Neural cell (in vitro differentiated cells): ENCODE data around the gene TCIRG1. TPM values are rescaled to one million over a fixed set of nuclear protein-coding genes. Genes with fewer than 3 reads are reported as not detected.

Source experiments
- H2AFZ ChIP-seq: fragments of 200-600, 300-800 bp; sonication (generic), shearing (Covaris generic); 2 replicates; pipeline ENCODE4 v1.6.0; 2014; ENCODE audit warnings: low read depth, mild to moderate bottlenecking, antibody characterized with exemption, low read length, moderate library complexity
- H3F3A ChIP-seq: fragments of 200-600 bp; shearing (Covaris generic); 2 replicates; pipeline ENCODE4 v1.6.1; 2016; ENCODE audit warnings: mild to moderate bottlenecking, moderate library complexity, mixed read lengths, antibody characterized with exemption, low read length; ENCODE audit not compliant: insufficient read depth, poor library complexity, severe bottlenecking
- H3K27ac ChIP-seq: fragments of 200-600, 300-800 bp; sonication (generic), shearing (Covaris generic); 2 replicates; pipeline ENCODE4 v1.5.1; 2014; ENCODE audit warnings: mild to moderate bottlenecking, low read length, moderate library complexity
- H3K27me3 ChIP-seq: fragments of 300-800, 200-600 bp; sonication (generic), shearing (Covaris generic); 2 replicates; pipeline ENCODE4 v1.6.0; 2014; ENCODE audit warnings: mild to moderate bottlenecking, low read depth, low read length, moderate library complexity; ENCODE audit not compliant: insufficient read depth
- H3K36me3 ChIP-seq: fragments of 300-800, 200-600 bp; sonication (generic), shearing (Covaris generic); 2 replicates; pipeline ENCODE4 v1.5.1; 2014; ENCODE audit warnings: mild to moderate bottlenecking, antibody characterized with exemption, low read length, moderate library complexity; ENCODE audit not compliant: insufficient read depth
- H3K4me2 ChIP-seq: fragments of 300-800, 200-600 bp; sonication (generic), shearing (Covaris generic); 2 replicates; pipeline ENCODE4 v1.6.0; 2014; ENCODE audit warnings: mild to moderate bottlenecking, low read length
- H3K4me3 ChIP-seq: fragments of 300-800, 200-600 bp; sonication (generic), shearing (Covaris generic); 2 replicates; pipeline ENCODE4 v1.5.1; 2014; ENCODE audit warnings: mild to moderate bottlenecking, low read length, moderate library complexity
- H3K79me2 ChIP-seq: fragments of 200-600 bp; shearing (Covaris generic); replicated peaks from 2 replicates; pipeline ENCODE4 v1.6.0; 2014; ENCODE audit warnings: mild to moderate bottlenecking, low read length, moderate library complexity; ENCODE audit not compliant: insufficient read depth
- H3K9ac ChIP-seq: fragments of 300-800, 200-600 bp; sonication (generic), shearing (Covaris generic); 2 replicates; pipeline ENCODE4 v1.6.1; 2016; ENCODE audit warnings: mild to moderate bottlenecking, low read length, mixed read lengths
- H3K9me2 ChIP-seq: fragments of 200-600 bp; shearing (Covaris generic); 2 replicates; pipeline ENCODE4 v1.6.1; 2016; ENCODE audit warnings: mild to moderate bottlenecking, low read length, mixed read lengths; ENCODE audit not compliant: insufficient read depth
- H3K9me3 ChIP-seq: fragments of 200-600, 300-800 bp; sonication (generic), shearing (Covaris generic); 2 replicates; pipeline ENCODE4 v1.6.1; 2016; ENCODE audit warnings: mild to moderate bottlenecking, mixed run types, low read length, moderate library complexity, mixed read lengths
- H4K20me1 ChIP-seq: fragments of 200-600 bp; shearing (Covaris generic); 2 replicates; pipeline ENCODE4 v1.6.1; 2016; ENCODE audit warnings: mild to moderate bottlenecking, mixed run types; ENCODE audit not compliant: insufficient read depth
- EP300 ChIP-seq: fragments of 450-650 bp; conservative IDR thresholded peaks from 2 replicates; pipeline ENCODE4 v1.6.1; 2014; ENCODE audit warnings: antibody characterized with exemption, mild to moderate bottlenecking, moderate library complexity; ENCODE audit not compliant: poor library complexity, severe bottlenecking
- EZH2 ChIP-seq: fragments of 200-600, 300-800 bp; shearing (Covaris generic), sonication (generic); IDR thresholded peaks from 2 replicates; pipeline ENCODE4 v1.6.1; 2014; ENCODE audit warnings: antibody characterized with exemption, low read length, borderline replicate concordance, mild to moderate bottlenecking; ENCODE audit not compliant: insufficient read depth, poor library complexity, severe bottlenecking
- MXI1 ChIP-seq: fragments of 450-650 bp; conservative IDR thresholded peaks from 2 replicates; pipeline ENCODE4 v1.6.1; 2014; ENCODE audit warnings: antibody characterized with exemption, mild to moderate bottlenecking; ENCODE audit not compliant: poor library complexity, severe bottlenecking
- POLR2AphosphoS5 ChIP-seq: IDR thresholded peaks from 2 replicates; pipeline ENCODE4 v1.6.1; 2012
- RAD21 ChIP-seq: fragments of 450-650 bp; conservative IDR thresholded peaks from 2 replicates; pipeline ENCODE4 v1.6.1; 2014; ENCODE audit warnings: antibody characterized with exemption, mild to moderate bottlenecking, moderate library complexity
- SMC3 ChIP-seq: fragments of 450-650 bp; conservative IDR thresholded peaks from 2 replicates; pipeline ENCODE4 v1.6.1; 2014; ENCODE audit warnings: antibody characterized with exemption, mild to moderate bottlenecking, moderate library complexity; ENCODE audit not compliant: poor library complexity
- TAF1 ChIP-seq: IDR thresholded peaks from 2 replicates; pipeline ENCODE4 v1.6.1; 2012; ENCODE audit warnings: low read depth
- polyA plus RNA-seq: library from polyadenylated mRNA; depleted of rRNA; stranded (reverse); fragments of >200 nt; gene quantifications from 2 replicates; pipeline ENCODE4 v1.2.3, GENCODE V29; 2014
- TF ChIP-seq, protein P1 (sequence below): fragments of 450-650 bp; IDR thresholded peaks from 2 replicates; pipeline ENCODE4 v1.5.1; 2014; ENCODE audit warnings: antibody characterized with exemption, mild to moderate bottlenecking, moderate library complexity; ENCODE audit not compliant: poor library complexity, severe bottlenecking
- TF ChIP-seq, protein P2 (sequence below): IDR thresholded peaks from 2 replicates; pipeline ENCODE4 v1.6.1; 2012; ENCODE audit warnings: borderline replicate concordance

TCIRG1 gene
- polyA plus RNA-seq, 1 donor from 2014 or later, result 1.8 TPM

DNA sequence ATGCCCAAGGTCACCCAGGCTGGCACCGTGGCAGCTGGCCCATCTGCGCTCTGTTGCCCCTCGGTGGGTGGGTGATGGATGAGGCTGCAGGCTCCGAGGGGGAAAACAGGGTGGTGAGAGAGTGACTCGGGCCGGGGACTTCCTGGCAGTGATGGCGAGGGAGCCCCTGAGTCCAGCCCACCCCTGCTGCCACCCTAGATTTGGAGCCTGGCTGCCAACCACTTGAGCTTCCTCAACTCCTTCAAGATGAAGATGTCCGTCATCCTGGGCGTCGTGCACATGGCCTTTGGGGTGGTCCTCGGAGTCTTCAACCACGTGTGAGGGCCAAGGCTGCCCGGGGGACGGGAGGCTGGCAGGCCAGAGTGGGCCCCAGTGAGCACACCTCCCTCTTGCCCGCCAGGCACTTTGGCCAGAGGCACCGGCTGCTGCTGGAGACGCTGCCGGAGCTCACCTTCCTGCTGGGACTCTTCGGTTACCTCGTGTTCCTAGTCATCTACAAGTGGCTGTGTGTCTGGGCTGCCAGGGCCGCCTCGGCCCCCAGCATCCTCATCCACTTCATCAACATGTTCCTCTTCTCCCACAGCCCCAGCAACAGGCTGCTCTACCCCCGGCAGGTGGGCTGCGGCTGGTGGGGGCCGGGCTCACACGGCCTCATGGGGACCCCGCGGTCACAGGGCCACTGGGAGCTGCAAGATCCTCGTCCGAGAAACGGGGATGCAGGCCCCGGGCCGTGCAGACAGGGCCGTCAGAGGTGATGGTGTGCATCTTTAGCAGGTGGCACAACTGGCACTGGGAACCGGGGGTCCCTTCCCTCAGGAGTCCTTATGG lies 10.1 kb downstream of the TCIRG1 start:
- H4K20me1 ChIP-seq, result no peaks in the 10 kb centered on the region
- TF ChIP-seq RAD21 (no peak), TAF1 (no peak), EP300 (no peak), EZH2 (no peak), MXI1 (no peak), SMC3 (no peak), POLR2AphosphoS5 (no peak)
- TF ChIP-seq, protein P1, sequence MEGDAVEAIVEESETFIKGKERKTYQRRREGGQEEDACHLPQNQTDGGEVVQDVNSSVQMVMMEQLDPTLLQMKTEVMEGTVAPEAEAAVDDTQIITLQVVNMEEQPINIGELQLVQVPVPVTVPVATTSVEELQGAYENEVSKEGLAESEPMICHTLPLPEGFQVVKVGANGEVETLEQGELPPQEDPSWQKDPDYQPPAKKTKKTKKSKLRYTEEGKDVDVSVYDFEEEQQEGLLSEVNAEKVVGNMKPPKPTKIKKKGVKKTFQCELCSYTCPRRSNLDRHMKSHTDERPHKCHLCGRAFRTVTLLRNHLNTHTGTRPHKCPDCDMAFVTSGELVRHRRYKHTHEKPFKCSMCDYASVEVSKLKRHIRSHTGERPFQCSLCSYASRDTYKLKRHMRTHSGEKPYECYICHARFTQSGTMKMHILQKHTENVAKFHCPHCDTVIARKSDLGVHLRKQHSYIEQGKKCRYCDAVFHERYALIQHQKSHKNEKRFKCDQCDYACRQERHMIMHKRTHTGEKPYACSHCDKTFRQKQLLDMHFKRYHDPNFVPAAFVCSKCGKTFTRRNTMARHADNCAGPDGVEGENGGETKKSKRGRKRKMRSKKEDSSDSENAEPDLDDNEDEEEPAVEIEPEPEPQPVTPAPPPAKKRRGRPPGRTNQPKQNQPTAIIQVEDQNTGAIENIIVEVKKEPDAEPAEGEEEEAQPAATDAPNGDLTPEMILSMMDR, result no peak
- TF ChIP-seq, protein P2, sequence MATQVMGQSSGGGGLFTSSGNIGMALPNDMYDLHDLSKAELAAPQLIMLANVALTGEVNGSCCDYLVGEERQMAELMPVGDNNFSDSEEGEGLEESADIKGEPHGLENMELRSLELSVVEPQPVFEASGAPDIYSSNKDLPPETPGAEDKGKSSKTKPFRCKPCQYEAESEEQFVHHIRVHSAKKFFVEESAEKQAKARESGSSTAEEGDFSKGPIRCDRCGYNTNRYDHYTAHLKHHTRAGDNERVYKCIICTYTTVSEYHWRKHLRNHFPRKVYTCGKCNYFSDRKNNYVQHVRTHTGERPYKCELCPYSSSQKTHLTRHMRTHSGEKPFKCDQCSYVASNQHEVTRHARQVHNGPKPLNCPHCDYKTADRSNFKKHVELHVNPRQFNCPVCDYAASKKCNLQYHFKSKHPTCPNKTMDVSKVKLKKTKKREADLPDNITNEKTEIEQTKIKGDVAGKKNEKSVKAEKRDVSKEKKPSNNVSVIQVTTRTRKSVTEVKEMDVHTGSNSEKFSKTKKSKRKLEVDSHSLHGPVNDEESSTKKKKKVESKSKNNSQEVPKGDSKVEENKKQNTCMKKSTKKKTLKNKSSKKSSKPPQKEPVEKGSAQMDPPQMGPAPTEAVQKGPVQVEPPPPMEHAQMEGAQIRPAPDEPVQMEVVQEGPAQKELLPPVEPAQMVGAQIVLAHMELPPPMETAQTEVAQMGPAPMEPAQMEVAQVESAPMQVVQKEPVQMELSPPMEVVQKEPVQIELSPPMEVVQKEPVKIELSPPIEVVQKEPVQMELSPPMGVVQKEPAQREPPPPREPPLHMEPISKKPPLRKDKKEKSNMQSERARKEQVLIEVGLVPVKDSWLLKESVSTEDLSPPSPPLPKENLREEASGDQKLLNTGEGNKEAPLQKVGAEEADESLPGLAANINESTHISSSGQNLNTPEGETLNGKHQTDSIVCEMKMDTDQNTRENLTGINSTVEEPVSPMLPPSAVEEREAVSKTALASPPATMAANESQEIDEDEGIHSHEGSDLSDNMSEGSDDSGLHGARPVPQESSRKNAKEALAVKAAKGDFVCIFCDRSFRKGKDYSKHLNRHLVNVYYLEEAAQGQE, result no peak
- no peaks in the 10 kb centered on the region for H3K79me2 ChIP-seq
- H3K27ac ChIP-seq, result no peak overlapping the region
- no peaks in the 10 kb centered on the region for H3F3A ChIP-seq
- H3K9ac ChIP-seq, result no peak overlapping the region
- no peaks in the 10 kb centered on the region for H3K9me2 ChIP-seq
- no peaks in the 10 kb centered on the region for H3K9me3 ChIP-seq
- H3K27me3 ChIP-seq, result no peaks in the 10 kb centered on the region
- no peaks in the 10 kb centered on the region for H3K36me3 ChIP-seq
- H3K4me3 ChIP-seq, result no peak overlapping the region
- no peak overlapping the region for H3K4me2 ChIP-seq
- no peak overlapping the region for H2AFZ ChIP-seq

DNA sequence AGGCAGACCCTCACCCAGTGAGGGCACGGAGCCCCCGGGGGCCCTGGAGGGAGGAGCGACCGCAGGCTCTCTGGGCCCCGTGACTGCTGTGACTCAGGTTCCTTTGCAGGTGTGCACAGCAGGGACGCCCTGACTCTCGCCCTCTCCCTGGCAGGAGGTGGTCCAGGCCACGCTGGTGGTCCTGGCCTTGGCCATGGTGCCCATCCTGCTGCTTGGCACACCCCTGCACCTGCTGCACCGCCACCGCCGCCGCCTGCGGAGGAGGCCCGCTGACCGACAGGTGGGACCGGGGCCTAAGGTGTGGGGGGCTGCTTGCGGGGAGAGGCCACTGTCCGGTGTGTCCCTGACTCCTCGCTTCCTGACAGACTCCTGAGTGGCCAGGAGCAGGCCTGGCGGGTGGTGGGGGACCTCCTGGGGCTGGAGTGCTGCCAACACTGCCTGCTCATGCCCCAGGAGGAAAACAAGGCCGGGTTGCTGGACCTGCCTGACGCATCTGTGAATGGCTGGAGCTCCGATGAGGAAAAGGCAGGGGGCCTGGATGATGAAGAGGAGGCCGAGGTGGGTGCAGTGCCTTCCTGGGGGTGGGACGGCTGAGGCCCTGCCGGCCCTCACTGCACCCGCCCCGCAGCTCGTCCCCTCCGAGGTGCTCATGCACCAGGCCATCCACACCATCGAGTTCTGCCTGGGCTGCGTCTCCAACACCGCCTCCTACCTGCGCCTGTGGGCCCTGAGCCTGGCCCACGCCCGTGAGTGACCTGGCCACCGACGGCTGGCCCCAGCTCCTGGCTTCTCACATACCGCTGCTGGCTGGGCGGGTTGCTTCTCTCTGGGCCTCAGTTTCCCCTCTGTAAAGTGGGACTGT lies 10.9 kb downstream of the TCIRG1 start:
- Histone ChIP-seq H3K27me3 (no peaks in the 10 kb centered on the region), H3K4me2 (no peak overlapping the region), H3K9ac (no peak overlapping the region), H3K36me3 (no peaks in the 10 kb centered on the region), H3F3A (no peaks in the 10 kb centered on the region), H3K9me3 (no peaks in the 10 kb centered on the region), H2AFZ (no peak overlapping the region), H3K27ac (no peak overlapping the region), H4K20me1 (no peaks in the 10 kb centered on the region), H3K9me2 (no peaks in the 10 kb centered on the region), H3K79me2 (no peaks in the 10 kb centered on the region), H3K4me3 (no peak overlapping the region)
- TF ChIP-seq TAF1 (no peak), RAD21 (no peak), MXI1 (no peak)
- TF ChIP-seq, protein P1, result no peak
- TF ChIP-seq, protein P2, result no peak
